Measurements from ENCODE around the gene NRIP1. TPM values are rescaled to one million over a fixed set of nuclear protein-coding genes. Genes with fewer than 3 reads are reported as not detected.
A peak's percentile ranks its signal among the peaks of the same experiment; 100 is the strongest.

Gene NRIP1, protein sequence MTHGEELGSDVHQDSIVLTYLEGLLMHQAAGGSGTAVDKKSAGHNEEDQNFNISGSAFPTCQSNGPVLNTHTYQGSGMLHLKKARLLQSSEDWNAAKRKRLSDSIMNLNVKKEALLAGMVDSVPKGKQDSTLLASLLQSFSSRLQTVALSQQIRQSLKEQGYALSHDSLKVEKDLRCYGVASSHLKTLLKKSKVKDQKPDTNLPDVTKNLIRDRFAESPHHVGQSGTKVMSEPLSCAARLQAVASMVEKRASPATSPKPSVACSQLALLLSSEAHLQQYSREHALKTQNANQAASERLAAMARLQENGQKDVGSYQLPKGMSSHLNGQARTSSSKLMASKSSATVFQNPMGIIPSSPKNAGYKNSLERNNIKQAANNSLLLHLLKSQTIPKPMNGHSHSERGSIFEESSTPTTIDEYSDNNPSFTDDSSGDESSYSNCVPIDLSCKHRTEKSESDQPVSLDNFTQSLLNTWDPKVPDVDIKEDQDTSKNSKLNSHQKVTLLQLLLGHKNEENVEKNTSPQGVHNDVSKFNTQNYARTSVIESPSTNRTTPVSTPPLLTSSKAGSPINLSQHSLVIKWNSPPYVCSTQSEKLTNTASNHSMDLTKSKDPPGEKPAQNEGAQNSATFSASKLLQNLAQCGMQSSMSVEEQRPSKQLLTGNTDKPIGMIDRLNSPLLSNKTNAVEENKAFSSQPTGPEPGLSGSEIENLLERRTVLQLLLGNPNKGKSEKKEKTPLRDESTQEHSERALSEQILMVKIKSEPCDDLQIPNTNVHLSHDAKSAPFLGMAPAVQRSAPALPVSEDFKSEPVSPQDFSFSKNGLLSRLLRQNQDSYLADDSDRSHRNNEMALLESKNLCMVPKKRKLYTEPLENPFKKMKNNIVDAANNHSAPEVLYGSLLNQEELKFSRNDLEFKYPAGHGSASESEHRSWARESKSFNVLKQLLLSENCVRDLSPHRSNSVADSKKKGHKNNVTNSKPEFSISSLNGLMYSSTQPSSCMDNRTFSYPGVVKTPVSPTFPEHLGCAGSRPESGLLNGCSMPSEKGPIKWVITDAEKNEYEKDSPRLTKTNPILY (N-terminal part only)
- 10 to 100 TPM in 1 of 3 donors, 1 to 10 TPM in 2; 6.0 to 22.8 (median 7.2) TPM for polyA plus RNA-seq

DNA sequence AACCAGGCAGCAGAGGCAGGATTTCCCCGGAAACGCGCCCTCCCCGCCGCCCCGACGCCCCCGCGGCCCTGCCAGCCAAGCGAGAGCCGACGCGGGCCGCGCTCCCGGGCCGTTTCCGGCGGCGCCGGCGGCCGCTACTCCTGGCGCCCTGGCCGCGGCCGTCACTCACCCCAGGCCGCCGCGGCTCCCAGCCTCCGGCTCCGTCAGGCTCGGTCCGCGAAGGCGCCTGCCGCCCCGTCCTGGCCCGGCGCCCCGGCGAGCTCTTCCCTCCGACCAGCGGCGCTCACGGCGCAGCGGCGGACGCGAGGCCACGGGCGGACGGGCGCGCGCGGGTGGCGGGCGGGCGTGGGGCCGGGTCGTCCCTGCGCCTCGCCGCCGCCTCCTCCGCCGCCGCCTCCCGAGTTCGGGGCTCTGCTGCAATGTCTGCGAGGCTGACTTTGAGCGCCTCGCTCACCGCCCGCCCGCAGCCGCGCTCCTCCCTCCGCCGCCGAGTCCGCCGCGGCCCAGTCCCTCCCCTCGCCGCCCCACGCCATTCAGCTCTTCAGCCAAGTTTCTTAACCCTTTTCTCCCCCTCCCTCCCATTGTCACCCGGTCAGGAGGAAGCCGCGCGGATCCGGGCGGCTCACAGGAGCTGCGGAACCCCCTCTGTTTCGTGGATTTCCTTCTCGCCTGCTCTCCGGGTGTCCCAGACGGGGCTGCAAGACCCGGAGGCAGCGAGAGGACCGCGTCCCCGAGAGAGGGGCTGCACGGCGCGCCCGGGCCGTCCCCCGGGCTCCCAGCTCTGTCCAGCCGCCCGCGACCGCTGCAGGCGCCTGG is at the start of gene NRIP1:
Gene NRIP1, minus strand, starts transcription at position 425 of the 816 bp plus-strand sequence. CDS start 96,808 bp downstream, outside the sequence.
- peak within 1 kb of the TSS; percentile 57 for H3K27ac ChIP-seq (ENCODE audit: low read depth, low read length)
- WGBS, 3 donors, result 0 to 1% (median 1%) methylated on average over 69 to 116 of the region's 116 CpGs

DNA sequence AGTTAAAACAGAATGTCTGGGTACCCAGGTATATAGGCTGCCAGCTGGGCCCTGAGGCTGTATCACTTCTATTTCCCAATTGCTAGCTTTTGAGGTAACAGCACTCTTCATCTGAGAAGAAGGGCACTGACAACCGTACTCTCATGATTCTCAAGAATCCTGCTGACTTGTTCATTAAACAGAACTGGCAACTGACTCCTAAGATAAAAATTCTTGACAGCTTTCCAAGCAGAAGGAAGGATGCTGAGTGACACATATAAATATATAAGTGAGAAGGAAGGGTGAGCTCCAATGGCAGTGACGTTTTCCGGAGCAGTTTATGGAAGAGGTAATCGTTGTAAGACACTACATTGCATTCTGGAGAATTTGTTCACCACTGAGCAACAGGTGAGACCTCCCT is 48.1 kb upstream of the NRIP1 start:
- 68 to 86% (median 79%) methylated on average over 4 of the region's 4 CpGs for WGBS, 3 donors

DNA sequence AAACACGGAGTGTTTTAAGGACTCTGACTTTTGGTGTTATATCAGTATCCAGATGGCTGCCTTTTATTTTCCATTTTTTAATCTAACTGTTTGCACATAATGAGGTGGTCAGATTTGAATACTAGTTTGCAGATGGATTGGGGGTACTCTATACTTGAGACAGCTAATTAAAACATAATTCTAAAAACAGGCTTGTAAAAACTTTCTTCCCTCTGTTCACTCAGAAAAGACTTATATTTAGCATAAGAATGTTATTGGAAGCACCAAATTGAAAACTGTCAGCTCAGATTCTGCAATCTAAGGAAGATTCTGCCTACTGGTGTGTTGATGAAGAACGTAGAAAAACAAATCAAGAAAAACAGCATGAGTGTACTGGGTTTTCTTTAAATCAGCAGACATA is 44.0 kb upstream of the NRIP1 start:
- no peak overlapping the region for H3K27ac ChIP-seq (ENCODE audit: low read depth, low read length)
- WGBS, 3 donors, result 85 to 91% (median 85%) methylated on average over 2 of the region's 2 CpGs

More for the DNA sequence above, 48.1 kb upstream of the NRIP1 start:
- no peak overlapping the region for H3K27ac ChIP-seq (ENCODE audit: low read depth, low read length)

DNA sequence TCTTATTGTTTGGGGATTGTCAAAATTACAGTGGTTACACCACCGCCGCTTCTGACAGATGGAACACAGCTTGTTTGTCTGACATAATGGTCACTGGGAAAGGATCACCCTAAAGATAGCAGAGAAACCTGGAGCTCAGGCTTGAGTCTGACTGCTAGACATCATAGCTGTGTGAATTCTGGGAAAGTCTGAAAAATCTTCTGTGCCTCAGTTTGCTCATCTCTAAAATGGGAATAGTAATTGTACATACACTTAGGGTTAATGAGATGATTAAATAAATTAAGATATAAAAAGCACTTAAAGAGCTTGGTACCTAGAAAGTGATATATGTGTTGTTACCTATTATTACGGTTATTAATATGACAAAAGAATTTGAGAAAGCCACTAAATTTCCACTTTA is 39.7 kb upstream of the NRIP1 start:
- no peak overlapping the region for H3K27ac ChIP-seq (ENCODE audit: low read depth, low read length)
- WGBS, 3 donors, result 93 to 98% (median 96%) methylated on average over 3 of the region's 3 CpGs

DNA sequence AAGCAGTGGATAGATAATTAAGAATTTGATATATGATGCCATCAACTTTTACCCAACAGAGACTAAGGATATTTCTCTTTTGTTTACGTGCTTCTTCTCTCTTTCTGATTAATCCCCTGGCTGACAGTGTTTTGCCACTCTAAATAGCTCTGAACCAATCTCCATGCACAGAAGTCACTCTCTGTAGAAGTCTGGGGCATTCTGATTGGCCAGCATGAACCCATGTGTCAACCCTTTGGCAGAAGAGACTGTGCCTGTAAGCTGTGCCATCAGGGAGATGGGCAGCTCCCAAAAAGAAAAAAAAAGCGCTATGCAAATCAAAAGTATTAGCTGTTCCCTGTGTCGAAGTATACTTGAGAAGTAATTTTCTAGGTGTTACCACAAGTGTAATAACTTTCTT is 34.1 kb upstream of the NRIP1 start:
- no peak overlapping the region for H3K27ac ChIP-seq (ENCODE audit: low read depth, low read length)

DNA sequence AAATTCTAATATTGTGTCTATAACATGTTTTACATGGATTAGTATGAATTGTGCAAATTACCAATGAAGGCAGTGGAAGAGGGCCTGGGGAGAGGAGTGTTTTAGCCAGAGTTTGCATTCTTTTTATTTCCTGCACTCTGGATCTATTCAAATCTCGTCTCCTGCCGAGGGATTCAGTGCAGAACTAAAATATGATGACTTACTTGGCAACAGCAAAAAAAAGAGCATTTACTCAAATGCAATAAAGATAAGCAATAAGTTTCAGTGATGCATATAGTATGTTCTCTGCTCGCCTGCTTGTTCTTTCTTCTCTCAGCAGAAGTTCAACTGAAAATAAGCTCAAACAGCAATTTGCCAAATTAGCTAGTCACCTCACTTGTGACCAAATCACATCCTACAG is 33.4 kb upstream of the NRIP1 start:
- 51 to 75% (median 60%) methylated on average over 3 of the region's 3 CpGs for WGBS, 3 donors
- H3K27ac ChIP-seq (ENCODE audit: low read depth, low read length), result no peak overlapping the region

More for the DNA sequence above, 34.1 kb upstream of the NRIP1 start:
- 70 to 87% (median 80%) methylated on average over 3 of the region's 3 CpGs for WGBS, 3 donors

DNA sequence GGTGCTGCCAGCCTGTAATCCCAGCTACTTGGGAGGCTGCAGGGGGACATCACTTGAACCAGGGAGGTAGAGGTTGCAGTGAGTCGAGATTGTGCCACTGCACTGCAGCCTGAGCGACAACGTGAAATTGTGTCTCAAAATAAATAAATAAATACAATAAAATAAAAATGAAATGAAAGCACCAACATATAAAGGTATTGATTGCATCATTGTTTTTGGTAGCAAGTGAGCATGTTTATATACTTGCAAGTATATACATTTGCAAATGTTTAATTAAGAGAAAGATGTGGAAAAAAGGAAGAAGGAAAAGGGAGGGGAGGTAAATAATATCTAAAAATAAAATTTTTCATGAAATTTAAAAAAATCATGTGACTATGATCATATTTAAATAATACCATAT is 32.8 kb upstream of the NRIP1 start:
- WGBS, 3 donors, result 95 to 98% (median 96%) methylated on average over 3 of the region's 3 CpGs
- no peak overlapping the region for H3K27ac ChIP-seq (ENCODE audit: low read depth, low read length)

DNA sequence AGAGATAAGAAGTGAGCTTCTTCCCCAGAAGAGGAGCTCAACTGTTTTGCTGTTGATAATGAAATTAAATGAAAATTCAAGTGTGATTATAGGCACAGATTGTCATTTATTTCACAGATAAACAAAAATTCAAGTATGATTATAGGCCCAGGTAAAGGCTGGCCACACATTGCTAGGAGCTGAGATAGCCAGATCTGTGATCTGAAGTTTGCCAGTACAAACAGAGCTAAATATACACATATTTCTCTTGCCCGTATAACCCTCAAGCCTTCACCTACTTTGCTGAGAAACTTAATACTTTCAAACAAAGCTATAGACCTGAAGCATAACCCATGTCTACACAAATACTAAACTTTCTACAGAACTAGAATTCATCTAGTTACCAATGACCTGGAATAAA is 31.3 kb upstream of the NRIP1 start:
- WGBS, 3 donors, result 67 to 91% (median 90%) methylated on average over 1 of the region's 1 CpG
- no peak overlapping the region for H3K27ac ChIP-seq (ENCODE audit: low read depth, low read length)

DNA sequence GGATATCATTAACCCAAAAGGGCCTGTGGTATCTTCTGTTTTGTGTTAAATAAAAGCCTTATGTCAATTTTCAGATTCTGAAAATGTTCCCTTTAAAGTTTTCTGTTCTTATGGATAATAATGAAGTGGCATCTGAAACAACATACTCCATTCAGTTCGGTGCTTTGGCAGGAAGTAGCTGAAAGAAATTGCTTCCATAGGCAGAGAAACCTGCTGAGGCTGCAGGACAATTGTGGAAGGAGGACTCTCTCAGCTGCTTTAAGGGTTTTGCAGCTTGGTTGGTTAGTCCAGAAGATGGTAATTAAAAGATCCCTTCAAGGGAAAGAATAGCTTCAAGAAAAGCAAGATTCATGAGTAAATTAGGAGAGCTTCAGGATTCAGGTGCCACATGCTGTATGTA is 30.5 kb upstream of the NRIP1 start:
- H3K27ac ChIP-seq (ENCODE audit: low read depth, low read length), result no peak overlapping the region
- WGBS, 3 donors, result 16 to 41% (median 24%) methylated on average over 1 of the region's 1 CpG

DNA sequence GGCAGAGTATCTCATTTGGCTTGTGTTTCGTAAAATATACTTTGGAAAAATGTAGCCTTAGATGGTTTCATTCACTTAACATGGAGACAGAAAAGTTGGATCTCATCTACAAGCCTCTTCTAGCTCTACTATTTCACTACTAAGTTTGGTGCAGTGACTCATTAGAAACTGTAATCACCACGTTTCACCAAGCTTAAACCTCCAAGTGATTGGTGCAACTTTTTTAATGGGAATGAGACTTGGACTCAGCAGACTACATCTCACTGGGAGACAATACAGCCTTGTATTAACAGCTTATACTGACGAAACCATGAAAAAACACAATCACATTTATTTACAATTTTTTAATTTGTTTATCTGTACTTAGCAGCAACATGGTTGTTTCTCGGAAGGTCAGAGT is 29.9 kb upstream of the NRIP1 start:
- 76 to 84% (median 83%) methylated on average over 4 of the region's 4 CpGs for WGBS, 3 donors
- H3K27ac ChIP-seq (ENCODE audit: low read depth, low read length), result no peak overlapping the region

DNA sequence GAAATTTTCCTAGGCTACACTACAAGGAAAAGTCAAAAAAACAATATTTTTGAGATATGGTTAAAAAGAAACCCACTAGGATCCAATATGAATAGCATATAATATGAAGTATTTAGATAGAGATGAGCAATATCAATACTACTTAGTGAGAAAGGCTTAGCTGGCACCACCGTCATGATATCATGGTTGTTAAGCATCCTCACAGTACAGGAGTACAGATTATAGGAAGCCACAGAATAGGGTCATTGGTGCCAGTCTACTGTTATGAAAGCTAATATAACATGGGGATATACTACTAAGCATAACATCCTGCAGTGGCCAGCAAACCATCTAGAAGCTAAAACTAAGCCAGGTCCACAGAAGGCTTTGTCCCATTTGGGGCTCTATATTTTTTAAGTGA is 28.4 kb upstream of the NRIP1 start:
- WGBS, 3 donors, result 94 to 97% (median 95%) methylated on average over 1 of the region's 1 CpG

DNA sequence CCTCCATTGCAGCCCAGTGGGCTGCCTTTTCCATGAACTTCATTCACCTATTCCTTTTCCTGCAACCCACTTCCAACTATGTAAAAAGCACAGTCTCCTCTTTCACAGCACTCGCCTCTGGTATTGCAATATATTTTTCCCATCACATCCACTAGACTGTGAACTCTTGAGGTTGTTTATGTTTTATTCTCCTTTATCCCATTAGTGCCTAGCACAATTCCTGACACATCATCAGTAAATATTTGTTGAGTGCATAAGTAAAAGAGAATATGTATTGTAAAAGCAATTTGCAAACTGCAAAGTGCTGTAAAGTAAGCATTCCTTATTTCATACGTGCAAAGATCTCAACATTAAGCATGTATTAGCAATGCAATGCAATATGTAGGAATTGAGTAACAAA is 27.9 kb upstream of the NRIP1 start:
- 91 to 94% (median 92%) methylated on average over 2 of the region's 2 CpGs for WGBS, 3 donors
- H3K27ac ChIP-seq (ENCODE audit: low read depth, low read length), result no peak overlapping the region

More for the DNA sequence above, 28.4 kb upstream of the NRIP1 start:
- H3K27ac ChIP-seq (ENCODE audit: low read depth, low read length), result no peak overlapping the region

DNA sequence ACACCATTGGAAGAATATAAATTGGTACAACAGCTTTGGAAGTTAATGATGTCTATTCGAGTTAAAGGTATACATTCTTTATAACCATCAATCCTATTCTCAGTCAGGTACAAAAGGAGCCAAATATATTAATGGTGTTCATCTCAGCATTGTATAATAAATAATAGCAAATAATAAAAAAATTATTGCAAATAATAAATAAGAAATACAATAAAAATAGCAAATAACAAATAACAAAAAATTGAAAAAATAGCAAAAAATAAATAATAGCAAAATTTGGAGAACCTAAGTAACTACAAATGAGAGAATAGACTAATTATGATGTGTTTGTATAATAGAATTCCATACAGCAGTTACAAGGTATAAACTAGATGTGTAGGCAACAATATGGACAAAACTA is 25.6 kb upstream of the NRIP1 start:
- 38 to 97% (median 48%) methylated on average over 1 of the region's 1 CpG for WGBS, 3 donors
- H3K27ac ChIP-seq (ENCODE audit: low read depth, low read length), result no peak overlapping the region

DNA sequence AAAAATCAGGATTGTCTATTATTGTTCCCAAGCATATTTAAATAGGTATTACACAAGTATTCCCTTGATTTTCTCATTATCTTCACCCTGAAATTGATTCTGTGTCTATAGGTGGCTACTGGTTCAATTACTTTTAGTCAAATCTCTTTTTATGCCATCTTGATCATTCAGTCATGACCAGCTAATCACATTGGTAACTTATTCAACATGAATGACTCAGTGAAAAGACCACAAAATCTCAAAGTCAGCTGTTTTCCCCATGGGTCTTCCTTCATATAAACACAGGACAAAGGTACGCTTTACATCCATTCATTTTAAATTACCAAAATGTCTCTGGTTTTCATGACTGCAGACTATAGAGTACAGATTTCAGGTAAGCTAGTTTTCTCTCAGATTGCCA is 23.7 kb upstream of the NRIP1 start:
- WGBS, 3 donors, result 91 to 99% (median 95%) methylated on average over 1 of the region's 1 CpG
- no peak overlapping the region for H3K27ac ChIP-seq (ENCODE audit: low read depth, low read length)

DNA sequence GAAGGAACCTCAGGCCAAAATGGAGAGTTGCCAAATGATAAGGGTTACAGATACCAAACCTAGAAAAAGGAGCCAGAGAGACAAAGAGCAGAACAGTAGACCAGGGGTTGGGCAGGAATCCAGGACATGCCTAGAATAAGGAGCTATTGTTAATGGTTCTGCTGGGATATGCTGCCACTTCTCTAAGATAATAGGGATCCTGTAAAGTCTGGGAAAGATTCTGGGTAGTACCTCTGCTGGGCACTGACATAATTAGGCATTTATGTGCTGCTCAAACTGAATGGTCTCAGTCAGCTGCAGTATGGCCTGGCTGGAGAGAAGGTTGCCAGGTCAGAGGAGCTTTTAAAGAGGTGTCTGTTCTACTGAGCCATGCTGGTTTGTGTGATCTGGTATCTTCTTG is 19.9 kb upstream of the NRIP1 start:
- no peak overlapping the region for H3K27ac ChIP-seq (ENCODE audit: low read depth, low read length)

DNA sequence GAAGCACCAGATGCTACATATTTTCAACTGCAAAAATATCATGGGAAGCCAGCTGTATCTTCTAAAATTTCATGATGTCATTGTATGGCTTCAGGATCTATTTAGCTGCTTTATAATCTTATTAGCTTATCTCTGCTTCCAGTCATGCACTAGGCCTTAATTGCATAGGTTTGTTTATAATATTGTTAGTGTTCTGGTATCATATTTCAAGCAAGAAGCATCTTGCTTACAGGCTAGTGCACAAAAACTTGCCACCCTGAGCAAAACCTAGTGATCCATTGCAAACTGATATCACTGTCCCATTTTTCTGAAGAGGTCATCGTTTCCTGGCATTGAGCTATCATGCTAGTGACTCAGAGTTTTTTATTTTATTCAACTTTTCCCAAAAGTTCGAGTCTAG is 15.7 kb upstream of the NRIP1 start:
- 24 to 81% (median 47%) methylated on average over 2 of the region's 2 CpGs for WGBS, 3 donors
- H3K27ac ChIP-seq (ENCODE audit: low read depth, low read length), result no peak overlapping the region

DNA sequence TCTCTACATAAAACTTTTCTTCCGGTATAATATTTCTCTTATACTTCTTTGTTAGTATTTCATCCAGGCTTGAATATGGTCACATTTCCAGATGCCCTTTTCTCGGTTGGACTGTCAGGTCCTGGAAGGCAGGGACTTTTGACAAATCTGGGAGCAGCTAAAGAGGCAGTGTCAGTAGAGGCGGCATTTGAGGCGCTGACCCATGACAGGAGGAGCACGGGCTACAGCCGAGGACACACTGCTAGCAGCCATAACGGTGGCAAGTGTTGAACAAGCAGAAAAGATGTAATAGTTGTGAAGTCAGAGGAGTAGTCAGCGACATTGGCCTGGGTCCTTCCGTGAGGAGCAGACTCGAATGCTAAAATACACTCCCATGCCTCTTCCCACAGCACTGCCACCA is 14.5 kb upstream of the NRIP1 start:
- no peak overlapping the region for H3K27ac ChIP-seq (ENCODE audit: low read depth, low read length)
- 85 to 95% (median 90%) methylated on average over 10 of the region's 10 CpGs for WGBS, 3 donors

DNA sequence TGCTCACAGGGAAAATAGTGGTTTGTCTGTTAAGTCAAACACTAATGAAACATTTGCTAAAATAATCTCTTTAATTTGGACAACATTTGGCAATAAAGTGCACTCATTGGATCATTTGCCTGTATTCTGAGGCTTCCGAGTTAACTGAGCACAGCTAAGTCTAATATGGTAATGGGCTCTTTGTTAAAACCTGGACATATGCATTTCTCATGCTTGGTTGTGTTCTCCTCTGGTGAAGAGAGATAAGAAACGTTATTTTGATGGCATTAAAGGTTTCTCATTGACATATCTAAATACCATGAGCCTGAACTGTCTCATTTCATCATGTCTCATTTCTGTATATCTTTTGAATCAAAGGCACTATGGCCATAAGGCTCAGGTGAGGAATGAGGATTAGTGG is 13.4 kb upstream of the NRIP1 start:
- 52 to 62% (median 60%) methylated on average over 2 of the region's 2 CpGs for WGBS, 3 donors
- no peak overlapping the region for H3K27ac ChIP-seq (ENCODE audit: low read depth, low read length)

Measured in adipose tissue (tissue), 3 donors.